Bronchus fibroblast of lung (primary cell): ENCODE data around the gene CYB5A. TPM values are rescaled to one million over a fixed set of nuclear protein-coding genes. Genes with fewer than 3 reads are reported as not detected.

ENCODE experiments used
- total RNA-seq: library from RNA; depleted of rRNA; stranded (reverse); fragments of >200 nt; gene quantifications from 2 replicates; pipeline ENCODE4 v1.2.3, GENCODE V29; 2015

Gene CYB5A
- 120 and 121 TPM in 2 replicates for total RNA-seq

DNA sequence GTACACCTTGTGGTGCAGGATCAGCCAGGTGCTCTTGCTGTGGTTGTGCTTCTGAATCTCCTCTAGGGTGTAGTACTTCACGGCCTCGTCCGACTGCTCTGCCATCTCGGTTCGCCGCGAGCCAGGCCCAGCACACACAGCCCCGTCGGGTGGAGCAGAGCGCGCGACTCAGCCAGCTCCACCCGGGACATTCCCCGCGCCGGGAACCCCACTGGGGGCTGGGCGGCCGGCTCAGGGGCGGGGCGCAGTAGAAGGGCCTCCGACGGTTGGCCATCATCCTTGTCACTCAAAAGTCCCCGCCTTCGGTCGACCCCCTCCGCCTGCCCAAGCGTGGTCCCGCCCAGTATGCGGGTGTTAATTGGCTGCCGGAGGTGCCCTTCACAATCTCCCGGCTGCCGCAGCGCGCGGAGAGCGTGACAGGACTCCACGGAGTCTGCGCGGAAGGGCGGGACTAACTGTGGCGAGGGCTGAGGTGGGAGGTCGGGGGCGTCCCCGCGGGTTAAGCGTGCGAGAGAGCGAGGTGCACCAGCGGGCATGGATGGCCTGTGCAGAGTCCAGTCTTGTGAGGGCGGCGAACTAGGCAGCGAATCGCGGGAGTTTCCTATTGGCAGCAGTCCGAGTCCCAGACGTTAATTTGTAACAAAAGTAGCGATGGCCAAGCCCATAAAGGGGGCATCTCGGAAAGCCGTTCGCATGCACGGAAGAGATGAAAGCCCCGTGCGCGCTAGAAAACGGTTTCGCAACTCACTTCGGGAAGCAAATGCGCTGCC lies at the start of gene CYB5A:
Gene CYB5A (minus strand): TSS at position 193 of the 770 bp plus-strand sequence. CDS start 88 bp downstream, at position 105.

DNA sequence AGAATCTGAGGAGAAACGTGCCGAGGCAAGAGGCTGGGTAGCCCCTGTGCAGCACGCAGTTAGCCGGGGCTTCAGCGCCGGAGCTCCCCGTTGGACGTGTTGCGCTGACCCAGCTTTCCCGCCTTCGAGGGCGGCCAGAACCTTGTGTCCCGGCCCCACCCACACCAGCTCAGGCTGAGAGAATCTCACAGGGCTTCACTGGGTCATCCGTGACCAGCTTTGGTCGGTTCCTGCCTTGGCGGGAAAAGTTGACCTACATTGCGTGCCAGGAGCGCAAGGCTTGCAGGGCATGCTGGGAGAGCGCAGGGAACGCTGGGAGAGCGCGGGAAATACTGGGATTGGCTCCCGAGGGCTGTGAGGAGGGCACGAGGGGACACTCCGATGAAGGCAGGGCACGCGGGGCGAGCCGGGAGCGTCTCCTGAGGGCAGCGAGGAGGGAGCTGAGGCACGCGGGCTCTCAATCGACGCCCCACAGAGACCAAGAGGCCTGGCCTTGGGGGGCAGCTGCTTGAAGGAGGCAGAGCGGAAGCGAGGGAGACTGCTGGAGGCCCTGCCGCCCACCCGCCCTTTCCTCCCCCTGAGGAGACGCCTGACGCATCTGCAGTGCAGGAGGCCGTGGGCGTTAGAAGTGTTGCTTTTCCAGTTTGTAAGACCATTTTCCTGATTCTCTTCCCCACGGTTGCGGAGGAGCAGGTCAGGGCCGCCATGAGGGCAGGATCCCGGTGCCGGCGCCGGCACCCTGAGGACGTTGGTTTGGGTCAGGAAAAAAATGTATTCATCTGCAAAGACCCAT lies 23.9 kb upstream of the CYB5A start, which contains the start of gene C18orf63:
Gene C18orf63 (plus strand): TSS at position 376 of the 793 bp plus-strand sequence. CDS start 2,027 bp downstream, outside the sequence.

Other genes with a start within 250 kb of the CYB5A start
- under 0.01 and 0.34 TPM in 2 replicates for gene FBXO15, start 144.1 kb downstream of the CYB5A start, total RNA-seq
- gene TIMM21, start 143.4 kb downstream of the CYB5A start, total RNA-seq: 42.5 and 45.9 TPM in 2 replicates
- not detected in 2 replicates for gene C18orf63, start 23.9 kb upstream of the CYB5A start, total RNA-seq
- gene DIPK1C, start 165.3 kb upstream of the CYB5A start, total RNA-seq: not detected in 2 replicates
- gene CNDP2, start 204.4 kb upstream of the CYB5A start, total RNA-seq: 78.2 and 86.9 TPM in 2 replicates
- gene CNDP1, start 242.5 kb upstream of the CYB5A start, total RNA-seq: 0.15 TPM in 1 of 2 replicates, not detected in the other